Activated T-cell treated with anti-CD3 and anti-CD28 coated beads, Interleukin-2, amount 50 U/mL, for 24 hours (primary cell): ENCODE data around the gene STIP1.

ENCODE experiments used
- DNase-seq: peaks from one replicate; pipeline ENCODE4 v3.0.0-alpha.2; 2020
- H3K27ac Mint-ChIP-seq: 2 replicates; pipeline ENCODE4 v1.8.0; 2020; ENCODE audit warnings: mild to moderate bottlenecking, mixed read lengths
- H3K27me3 Mint-ChIP-seq: 2 replicates; pipeline ENCODE4 v1.8.0; 2020; ENCODE audit warnings: mixed read lengths
- H3K36me3 Mint-ChIP-seq: 2 replicates; pipeline ENCODE4 v1.8.0; 2020; ENCODE audit warnings: low read depth, mixed read lengths
- H3K4me1 Mint-ChIP-seq: 2 replicates; pipeline ENCODE4 v1.8.0; 2020; ENCODE audit warnings: low read depth, mixed read lengths
- H3K4me3 Mint-ChIP-seq: 2 replicates; pipeline ENCODE4 v1.8.0; 2020; ENCODE audit warnings: mild to moderate bottlenecking, moderate library complexity, mixed read lengths
- H3K9me3 Mint-ChIP-seq: 2 replicates; pipeline ENCODE4 v1.8.0; 2020; ENCODE audit warnings: mixed read lengths

STIP1 gene

DNA sequence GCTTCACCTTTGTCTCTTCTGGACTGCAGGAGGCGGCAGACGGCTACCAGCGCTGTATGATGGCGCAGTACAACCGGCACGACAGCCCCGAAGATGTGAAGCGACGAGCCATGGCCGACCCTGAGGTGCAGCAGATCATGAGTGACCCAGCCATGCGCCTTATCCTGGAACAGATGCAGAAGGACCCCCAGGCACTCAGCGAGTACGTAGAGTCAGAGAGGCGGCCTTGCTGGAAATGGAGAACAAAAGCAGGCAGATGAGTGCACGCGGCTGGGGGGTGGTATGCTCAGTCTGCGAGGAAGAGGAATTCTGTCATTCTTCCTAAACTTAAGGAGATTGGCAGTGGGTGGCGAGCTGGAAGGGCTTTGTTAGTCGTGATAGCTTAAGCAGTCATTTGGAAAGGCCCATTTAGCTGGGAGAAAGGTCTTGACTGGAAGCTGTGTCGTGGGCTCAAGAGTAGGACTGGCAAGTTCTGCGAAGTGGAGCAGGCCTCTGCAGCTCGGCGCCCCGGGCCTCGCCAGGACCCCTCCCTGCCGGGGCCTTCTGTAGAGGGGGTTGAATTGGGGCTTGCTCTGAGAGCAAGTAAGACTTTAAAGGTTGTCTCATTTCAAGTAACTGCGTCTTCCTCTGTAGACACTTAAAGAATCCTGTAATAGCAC, 17.6 kb downstream of the STIP1 start:
- Mint-ChIP-seq H3K27me3 (no peaks in the 10 kb centered on the region), H3K27ac (peak overlapping the region; percentile 23), H3K9me3 (no peaks in the 10 kb centered on the region), H3K36me3 (peaks cover 99% of the 10 kb centered on the region), H3K4me3 (no peak overlapping the region), H3K4me1 (peaks cover 40% of the 10 kb centered on the region)
- no peak for DNase-seq

DNA sequence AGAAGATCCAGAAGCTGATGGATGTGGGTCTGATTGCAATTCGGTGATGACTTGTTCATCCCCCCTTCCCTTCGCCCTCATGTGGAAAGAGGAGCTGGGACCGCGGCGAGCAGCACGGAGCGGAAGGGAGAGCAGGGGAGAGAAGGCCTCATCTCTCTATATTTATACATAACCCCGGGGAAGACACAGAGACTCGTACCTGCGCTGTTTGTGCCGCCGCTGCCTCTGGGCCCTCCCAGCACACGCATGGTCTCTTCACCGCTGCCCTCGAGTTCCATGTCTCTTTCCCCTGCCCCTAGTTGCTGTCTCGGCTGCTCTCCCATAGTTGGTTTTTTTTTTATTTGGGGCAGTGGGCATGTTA, 18.1 kb downstream of the STIP1 start:
- H3K36me3 Mint-ChIP-seq, result peaks cover 99% of the 10 kb centered on the region
- H3K27me3 Mint-ChIP-seq, result no peaks in the 10 kb centered on the region
- no peaks in the 10 kb centered on the region for H3K9me3 Mint-ChIP-seq
- no peak for DNase-seq
- peaks cover 45% of the 10 kb centered on the region for H3K4me1 Mint-ChIP-seq
- H3K27ac Mint-ChIP-seq, result peak overlapping the region; percentile 99
- H3K4me3 Mint-ChIP-seq, result no peak overlapping the region

DNA sequence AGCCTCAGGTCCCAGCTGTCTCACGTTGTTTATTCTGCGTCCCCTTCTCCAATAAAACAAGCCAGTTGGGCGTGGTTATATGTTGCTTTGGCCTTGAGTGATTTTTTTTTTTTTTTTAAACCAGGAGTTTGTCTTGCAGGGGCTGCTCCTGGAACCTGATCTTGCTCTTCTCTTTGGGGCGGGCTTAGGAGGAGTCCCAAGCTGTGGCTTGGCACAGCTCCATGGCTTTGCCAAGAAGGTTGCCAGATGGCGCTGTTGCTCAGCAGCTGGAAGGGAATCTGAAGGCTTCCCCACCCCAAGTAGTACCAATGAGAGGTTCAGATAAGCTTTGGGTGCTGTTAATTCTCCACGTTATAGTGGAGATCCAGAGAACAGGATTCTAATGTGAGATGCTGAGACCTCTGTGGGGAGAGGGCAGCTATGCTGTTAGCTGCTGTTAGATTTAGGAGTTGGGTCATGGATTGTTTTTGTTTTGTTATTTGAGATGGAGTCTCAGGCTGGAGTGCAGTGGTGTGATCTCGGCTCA, 18.6 kb downstream of the STIP1 start:
- Mint-ChIP-seq H3K4me1 (peaks cover 49% of the 10 kb centered on the region), H3K36me3 (peaks cover 99% of the 10 kb centered on the region), H3K27me3 (no peaks in the 10 kb centered on the region), H3K9me3 (no peaks in the 10 kb centered on the region), H3K27ac (peak overlapping the region; percentile 99), H3K4me3 (peak overlapping the region; percentile 34)
- peak; percentile 78 for DNase-seq

DNA sequence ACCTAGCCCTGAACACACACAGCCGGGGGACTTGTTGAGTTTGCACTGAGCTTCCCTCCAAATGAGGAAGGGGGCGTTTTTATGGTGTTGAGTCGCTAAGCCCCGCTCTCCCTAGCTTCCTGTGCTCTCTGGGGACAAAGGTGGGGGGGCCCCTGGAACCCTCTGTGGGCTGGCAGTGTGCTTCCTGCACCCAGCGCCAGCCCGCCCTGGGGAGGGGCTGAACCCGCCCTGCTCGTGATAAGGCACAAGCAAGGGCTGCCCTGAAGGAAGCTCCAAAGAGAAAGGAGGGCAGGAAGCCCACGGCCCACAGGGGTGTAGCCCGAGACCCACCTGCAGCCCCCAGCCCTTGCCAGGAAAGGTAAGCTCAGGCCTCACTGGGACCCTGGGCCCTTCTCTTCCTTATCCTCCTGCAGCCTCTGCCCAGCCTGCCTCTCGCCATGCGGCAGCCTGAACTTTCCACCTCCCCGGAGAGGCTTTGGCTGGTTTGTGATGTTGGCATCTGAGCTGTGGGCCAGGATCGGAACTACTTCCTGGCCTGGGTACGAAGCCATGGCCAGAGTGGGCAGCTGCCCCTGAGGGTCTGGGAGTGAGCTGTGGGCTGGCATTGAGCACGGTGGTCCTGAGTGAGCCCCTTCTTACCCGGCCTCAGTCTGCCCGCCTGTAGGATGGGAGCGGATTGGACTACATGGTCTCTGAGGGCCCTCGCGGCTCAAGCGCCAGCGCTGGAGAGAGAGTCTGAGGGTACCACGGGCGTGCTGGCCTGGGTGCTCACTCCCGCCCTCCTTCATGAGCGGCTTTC, 20.7 kb downstream of the STIP1 start, which contains the start of gene FERMT3:
Gene FERMT3 (plus strand): TSS at position 265 of the 799 bp plus-strand sequence. CDS start 644 bp downstream, outside the sequence.
- Mint-ChIP-seq H3K9me3 (no peaks in the 10 kb centered on the region), H3K4me1 (peaks cover 60% of the 10 kb centered on the region), H3K27me3 (no peaks in the 10 kb centered on the region), H3K27ac (peak within 1 kb of the TSS; percentile 99), H3K4me3 (peak within 1 kb of the TSS; percentile 98), H3K36me3 (peaks cover 97% of the 10 kb centered on the region)
- peak; percentile 84 for DNase-seq

DNA sequence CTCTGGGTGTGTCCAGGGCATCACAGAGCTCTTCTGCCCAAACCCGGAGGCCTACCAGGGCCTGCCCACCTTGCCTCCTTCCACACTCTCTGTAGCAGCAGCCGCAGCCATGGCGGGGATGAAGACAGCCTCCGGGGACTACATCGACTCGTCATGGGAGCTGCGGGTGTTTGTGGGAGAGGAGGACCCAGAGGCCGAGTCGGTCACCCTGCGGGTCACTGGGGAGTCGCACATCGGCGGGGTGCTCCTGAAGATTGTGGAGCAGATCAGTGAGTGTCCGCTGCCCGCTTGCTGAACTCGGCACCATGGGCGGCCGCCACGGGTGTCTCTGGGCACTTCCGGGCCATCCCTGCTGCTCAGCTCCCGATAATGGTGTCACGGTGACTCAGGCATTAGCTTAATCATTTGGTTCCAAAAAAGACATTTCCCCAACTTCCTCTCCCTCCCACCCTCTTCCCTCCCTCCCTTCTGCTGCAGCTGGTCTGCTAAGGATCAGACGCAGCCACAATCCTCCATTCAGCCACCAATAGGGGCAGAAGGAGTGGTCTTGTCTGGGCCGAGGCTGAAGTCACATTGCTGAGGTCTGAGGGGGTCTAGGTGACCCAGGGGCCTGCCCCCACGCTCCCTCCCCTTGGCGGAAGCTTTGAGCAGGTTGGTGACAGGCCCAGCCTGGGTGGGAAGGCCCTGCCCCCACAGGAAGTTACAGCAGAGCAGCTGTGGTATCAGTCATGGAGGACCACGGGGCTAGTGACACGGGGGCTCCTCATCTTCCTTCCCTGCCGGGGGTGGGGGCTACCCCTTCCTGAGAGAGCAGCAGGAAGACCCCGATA, 21.5 kb downstream of the STIP1 start:
- Mint-ChIP-seq H3K27ac (peak overlapping the region; percentile 99), H3K4me1 (peaks cover 64% of the 10 kb centered on the region), H3K4me3 (peak overlapping the region; percentile 98), H3K27me3 (no peaks in the 10 kb centered on the region), H3K36me3 (peaks cover 97% of the 10 kb centered on the region), H3K9me3 (no peaks in the 10 kb centered on the region)
- peak; percentile 90 for DNase-seq

DNA sequence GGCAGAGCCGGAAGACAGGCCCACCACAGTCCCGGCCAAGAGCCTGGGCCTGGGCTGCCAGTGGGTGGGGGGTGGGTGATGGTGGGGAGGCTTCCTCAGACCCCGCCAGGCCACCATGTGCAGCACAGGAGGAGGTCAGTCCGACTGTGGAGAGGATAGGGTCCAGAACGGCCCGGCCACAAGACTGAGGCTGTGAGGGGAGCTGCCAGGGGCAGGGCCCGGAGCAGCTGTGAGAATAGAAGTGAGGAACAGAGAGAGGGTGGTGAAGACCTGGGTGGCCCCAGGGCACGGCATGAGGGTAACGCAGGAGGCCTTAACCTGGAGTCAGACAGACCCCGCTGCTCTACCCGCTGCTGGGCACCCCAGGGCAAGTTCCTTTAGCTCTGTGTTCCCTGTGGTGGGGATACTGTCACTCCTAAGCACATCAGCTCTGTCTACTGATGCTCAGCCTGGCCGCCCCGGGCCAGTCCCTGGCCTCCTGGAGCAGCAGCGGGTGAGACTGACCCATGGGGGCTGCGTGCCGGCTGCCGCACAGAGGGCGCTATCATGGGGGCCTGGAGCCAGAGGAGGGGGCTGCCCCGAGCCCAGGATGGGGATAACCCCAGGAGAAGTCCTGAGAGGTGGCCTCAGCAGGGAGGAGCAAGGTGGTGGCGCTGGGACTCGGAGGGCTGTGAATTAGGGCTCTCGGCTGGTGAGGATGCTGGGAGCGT, 22.3 kb downstream of the STIP1 start:
- Mint-ChIP-seq H3K27ac (peak overlapping the region; percentile 99), H3K36me3 (peaks cover 95% of the 10 kb centered on the region), H3K4me1 (peaks cover 62% of the 10 kb centered on the region), H3K4me3 (peak overlapping the region; percentile 98), H3K27me3 (no peaks in the 10 kb centered on the region), H3K9me3 (no peaks in the 10 kb centered on the region)
- no peak for DNase-seq

DNA sequence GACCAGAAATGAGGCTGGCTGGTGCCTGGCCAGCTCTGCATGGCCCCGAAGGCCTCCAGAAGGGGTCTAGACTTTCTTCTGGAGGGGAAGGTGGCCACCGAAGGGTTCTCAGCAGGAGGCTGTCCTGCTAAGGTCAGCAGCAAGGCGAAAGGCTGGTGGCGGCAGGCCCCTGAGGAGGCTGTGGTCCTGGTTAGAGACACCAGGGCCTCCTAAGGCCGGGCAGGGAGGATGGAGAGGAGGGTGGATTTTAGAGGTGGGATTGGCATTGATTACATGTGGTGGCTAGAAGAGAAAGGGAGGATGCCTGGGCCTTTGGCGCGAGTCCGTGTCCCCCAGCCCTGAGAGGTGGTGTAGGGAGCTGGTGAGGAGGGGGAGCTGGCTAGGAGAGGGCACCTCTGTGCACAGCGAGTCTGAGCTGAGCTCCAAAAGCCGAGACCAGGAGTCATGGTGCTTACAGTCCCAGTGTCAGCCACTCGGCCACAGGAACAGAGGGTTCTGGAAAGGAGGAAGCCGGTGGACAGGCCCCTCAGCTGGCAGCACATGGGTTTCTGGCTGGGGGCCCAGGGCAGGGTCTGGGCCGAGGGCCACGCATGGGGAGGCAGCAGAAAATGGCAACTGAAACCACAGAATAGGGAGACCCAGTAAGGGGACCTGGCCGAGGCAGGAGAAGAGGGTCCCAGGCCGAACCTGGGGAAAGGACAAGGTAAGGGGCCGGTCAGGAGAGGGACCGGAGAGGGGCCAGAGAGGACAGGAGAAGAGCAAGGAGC, 23.0 kb downstream of the STIP1 start:
- H3K4me1 Mint-ChIP-seq, result peaks cover 61% of the 10 kb centered on the region
- H3K27me3 Mint-ChIP-seq, result no peaks in the 10 kb centered on the region
- H3K4me3 Mint-ChIP-seq, result peak overlapping the region; percentile 98
- no peak for DNase-seq
- no peaks in the 10 kb centered on the region for H3K9me3 Mint-ChIP-seq
- peaks cover 93% of the 10 kb centered on the region for H3K36me3 Mint-ChIP-seq
- peak overlapping the region; percentile 99 for H3K27ac Mint-ChIP-seq

DNA sequence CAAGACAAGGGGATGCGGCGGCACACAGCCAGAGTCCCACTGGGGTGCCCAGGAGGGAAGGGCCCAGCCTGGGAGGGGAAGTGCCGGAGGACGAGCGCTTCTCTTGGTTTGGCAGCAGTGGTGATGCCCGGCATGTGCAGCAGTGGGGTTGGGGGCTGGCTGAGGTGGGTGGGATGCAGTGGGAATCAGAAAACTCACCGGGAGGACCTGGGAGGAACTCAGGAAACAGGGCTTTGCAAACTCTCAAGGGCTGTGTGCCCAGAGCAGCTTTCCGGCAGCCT, 23.5 kb downstream of the STIP1 start:
- peaks cover 60% of the 10 kb centered on the region for H3K4me1 Mint-ChIP-seq
- no peak for DNase-seq
- H3K27ac Mint-ChIP-seq, result peak overlapping the region; percentile 99
- peak overlapping the region; percentile 98 for H3K4me3 Mint-ChIP-seq
- no peaks in the 10 kb centered on the region for H3K9me3 Mint-ChIP-seq
- no peaks in the 10 kb centered on the region for H3K27me3 Mint-ChIP-seq
- peaks cover 93% of the 10 kb centered on the region for H3K36me3 Mint-ChIP-seq

DNA sequence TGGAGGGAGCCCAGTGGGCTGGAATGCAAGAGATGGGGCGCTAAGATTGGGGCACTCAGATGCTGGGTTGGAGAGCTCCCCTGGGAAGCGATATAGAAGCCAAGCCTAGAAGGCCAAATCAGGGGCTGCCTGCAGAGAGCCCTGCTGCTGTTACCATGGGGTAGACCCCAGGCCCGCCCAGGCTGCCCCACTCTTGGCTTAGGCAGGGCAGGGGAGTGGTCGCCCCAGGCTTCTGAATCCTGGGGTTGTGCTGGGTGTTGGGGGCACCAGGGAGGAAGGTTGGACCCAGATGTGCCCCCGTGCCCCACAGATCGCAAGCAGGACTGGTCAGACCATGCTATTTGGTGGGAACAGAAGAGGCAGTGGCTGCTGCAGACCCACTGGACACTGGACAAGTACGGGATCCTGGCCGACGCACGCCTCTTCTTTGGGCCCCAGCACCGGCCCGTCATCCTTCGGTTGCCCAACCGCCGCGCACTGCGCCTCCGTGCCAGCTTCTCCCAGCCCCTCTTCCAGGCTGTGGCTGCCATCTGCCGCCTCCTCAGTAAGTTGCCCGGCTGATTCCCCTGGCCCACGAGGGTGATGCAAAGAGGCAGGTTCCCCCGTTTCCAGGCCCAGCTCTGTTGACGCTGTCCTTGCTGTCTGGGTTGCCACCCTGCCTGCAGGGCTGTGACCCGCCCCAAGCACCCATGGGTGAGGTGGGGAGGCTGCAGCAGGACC, 24.5 kb downstream of the STIP1 start:
- Mint-ChIP-seq H3K4me3 (peak overlapping the region; percentile 6), H3K4me1 (peaks cover 63% of the 10 kb centered on the region), H3K36me3 (peaks cover 93% of the 10 kb centered on the region)

DNA sequence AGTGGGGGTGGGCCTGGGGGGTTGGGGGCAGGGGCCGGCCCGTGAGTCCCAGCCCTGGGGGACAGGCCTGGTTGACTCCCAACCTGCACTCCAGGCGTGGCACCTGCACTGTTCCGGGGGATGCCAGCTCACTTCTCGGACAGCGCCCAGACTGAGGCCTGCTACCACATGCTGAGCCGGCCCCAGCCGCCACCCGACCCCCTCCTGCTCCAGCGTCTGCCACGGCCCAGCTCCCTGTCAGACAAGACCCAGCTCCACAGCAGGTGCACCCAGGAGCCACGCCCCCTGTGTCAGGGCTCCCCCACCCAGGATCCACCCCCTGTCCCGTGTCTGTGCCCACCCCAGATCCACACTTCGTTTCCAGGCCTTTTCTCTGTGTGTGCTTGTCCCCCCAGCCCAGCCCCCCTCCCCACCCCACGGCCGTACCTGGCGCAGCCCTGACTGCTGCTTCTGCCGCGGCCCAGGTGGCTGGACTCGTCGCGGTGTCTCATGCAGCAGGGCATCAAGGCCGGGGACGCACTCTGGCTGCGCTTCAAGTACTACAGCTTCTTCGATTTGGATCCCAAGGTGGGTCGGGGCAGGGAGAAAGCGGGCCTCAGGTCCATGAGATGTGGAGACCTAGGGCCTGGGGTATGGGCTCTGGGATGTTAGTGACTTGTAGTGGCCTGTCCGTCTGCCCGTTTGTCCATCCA, 25.4 kb downstream of the STIP1 start:
- no peak for DNase-seq
- H3K9me3 Mint-ChIP-seq, result no peaks in the 10 kb centered on the region
- no peaks in the 10 kb centered on the region for H3K27me3 Mint-ChIP-seq
- H3K36me3 Mint-ChIP-seq, result peaks cover 92% of the 10 kb centered on the region
- H3K27ac Mint-ChIP-seq, result peak overlapping the region; percentile 85
- H3K4me1 Mint-ChIP-seq, result peaks cover 55% of the 10 kb centered on the region
- H3K4me3 Mint-ChIP-seq, result no peak overlapping the region

More for the DNA sequence above, 24.5 kb downstream of the STIP1 start:
- H3K9me3 Mint-ChIP-seq, result no peaks in the 10 kb centered on the region
- no peak for DNase-seq
- H3K27ac Mint-ChIP-seq, result peak overlapping the region; percentile 99
- no peaks in the 10 kb centered on the region for H3K27me3 Mint-ChIP-seq

DNA sequence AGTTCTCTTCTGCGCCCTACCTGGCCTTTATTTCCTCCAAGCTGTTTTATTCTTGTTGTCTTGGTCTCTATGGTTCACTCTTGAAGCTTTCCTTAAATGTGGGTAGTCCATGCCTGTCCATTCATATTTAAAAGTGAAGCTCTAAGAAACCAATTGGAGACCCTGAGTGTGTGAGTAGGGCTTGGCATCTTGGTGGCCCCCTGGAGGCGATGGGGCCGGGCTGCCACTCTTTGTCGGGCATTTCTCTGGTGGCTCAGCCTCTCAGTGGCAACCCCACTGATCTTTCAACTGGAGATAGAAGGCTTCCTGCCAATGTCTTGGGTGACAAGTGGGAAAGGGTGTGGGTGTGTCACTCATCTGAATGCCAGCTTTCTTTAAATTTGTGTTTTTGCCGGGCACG, 30.9 kb downstream of the STIP1 start:
- DNase-seq, result no peak
- no peak overlapping the region for H3K4me3 Mint-ChIP-seq
- H3K27me3 Mint-ChIP-seq, result no peaks in the 10 kb centered on the region
- H3K4me1 Mint-ChIP-seq, result peaks cover 31% of the 10 kb centered on the region
- peak overlapping the region; percentile 52 for H3K27ac Mint-ChIP-seq
- no peaks in the 10 kb centered on the region for H3K9me3 Mint-ChIP-seq
- H3K36me3 Mint-ChIP-seq, result peaks cover 91% of the 10 kb centered on the region

DNA sequence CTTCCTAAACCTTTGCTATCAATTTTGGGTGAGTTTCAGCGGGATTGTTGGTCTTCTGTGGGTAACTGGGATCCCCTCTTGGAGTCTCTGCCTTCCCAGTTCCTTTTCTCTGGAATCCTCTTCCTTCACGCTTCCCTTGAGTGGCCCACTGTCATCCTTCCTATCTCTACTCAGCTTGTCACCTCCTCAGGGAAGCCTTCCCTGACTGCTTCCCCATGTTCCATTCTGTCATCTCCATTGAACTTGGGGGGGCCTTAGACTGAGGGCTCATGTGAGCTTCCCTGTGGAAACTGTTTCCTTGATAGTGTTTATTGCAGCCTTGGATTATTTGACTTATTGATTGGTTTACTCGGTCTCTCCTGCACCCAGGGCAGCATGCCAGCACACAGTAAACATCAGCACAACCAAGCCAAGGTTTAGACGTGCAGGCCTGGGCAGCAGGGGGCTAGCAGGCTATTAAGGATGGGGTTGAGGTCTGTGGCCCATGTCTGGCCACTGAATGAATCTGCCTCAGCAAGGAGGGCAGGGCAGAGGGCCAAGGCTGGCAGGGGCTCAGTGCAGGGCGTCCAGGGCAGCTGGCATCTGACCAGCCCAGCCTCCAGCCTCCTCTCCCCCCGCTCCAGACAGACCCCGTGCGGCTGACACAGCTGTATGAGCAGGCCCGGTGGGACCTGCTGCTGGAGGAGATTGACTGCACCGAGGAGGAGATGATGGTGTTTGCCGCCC, 32.8 kb downstream of the STIP1 start:
- no peak for DNase-seq
- Mint-ChIP-seq H3K27me3 (no peaks in the 10 kb centered on the region), H3K27ac (peak overlapping the region; percentile 34)

More for the DNA sequence above, 32.8 kb downstream of the STIP1 start:
- Mint-ChIP-seq H3K4me3 (no peak overlapping the region), H3K4me1 (peaks cover 20% of the 10 kb centered on the region), H3K36me3 (peaks cover 90% of the 10 kb centered on the region), H3K9me3 (no peaks in the 10 kb centered on the region)
